Activated CD4-positive, alpha-beta T cell treated with anti-CD3 and anti-CD28 coated beads, Interleukin-2, amount 10 ng/mL, durations not matched to agents 24 days and 14 days (primary cell): Measurements from ENCODE around the gene UBXN6. TPM values are rescaled to one million over a fixed set of nuclear protein-coding genes. Genes with fewer than 3 reads are reported as not detected.

Experiments
- DNase-seq: peaks from one replicate; pipeline ENCODE4 v3.0.0; 2022
- H3K27ac Mint-ChIP-seq: one replicate; pipeline ENCODE4 v1.8.0; 2022; ENCODE audit warnings: mild to moderate bottlenecking, mixed read lengths
- H3K27me3 Mint-ChIP-seq: one replicate; pipeline ENCODE4 v1.8.0; 2022; ENCODE audit warnings: mixed read lengths
- H3K36me3 Mint-ChIP-seq: one replicate; pipeline ENCODE4 v1.8.0; 2022; ENCODE audit warnings: low read depth, mild to moderate bottlenecking, mixed read lengths
- H3K4me1 Mint-ChIP-seq: one replicate; pipeline ENCODE4 v1.8.0; 2021; ENCODE audit warnings: mixed read lengths
- H3K4me3 Mint-ChIP-seq: one replicate; pipeline ENCODE4 v1.8.0; 2022; ENCODE audit warnings: mild to moderate bottlenecking, moderate library complexity, mixed read lengths
- H3K9me3 Mint-ChIP-seq: one replicate; pipeline ENCODE4 v1.8.0; 2021; ENCODE audit warnings: mixed read lengths
- intact Hi-C: fragments of 100-400 bp; cut with micrococcal nuclease; formaldehyde crosslinking; loops from one replicate; pipeline ENCODE4 v1.15.1; 2023
- total RNA-seq: library from RNA; stranded (reverse); gene quantifications from 2 replicates; pipeline ENCODE4 v1.2.3, GENCODE V29; 2022

Gene UBXN6
- total RNA-seq, result 41.2 and 47.2 TPM in 2 replicates

DNA sequence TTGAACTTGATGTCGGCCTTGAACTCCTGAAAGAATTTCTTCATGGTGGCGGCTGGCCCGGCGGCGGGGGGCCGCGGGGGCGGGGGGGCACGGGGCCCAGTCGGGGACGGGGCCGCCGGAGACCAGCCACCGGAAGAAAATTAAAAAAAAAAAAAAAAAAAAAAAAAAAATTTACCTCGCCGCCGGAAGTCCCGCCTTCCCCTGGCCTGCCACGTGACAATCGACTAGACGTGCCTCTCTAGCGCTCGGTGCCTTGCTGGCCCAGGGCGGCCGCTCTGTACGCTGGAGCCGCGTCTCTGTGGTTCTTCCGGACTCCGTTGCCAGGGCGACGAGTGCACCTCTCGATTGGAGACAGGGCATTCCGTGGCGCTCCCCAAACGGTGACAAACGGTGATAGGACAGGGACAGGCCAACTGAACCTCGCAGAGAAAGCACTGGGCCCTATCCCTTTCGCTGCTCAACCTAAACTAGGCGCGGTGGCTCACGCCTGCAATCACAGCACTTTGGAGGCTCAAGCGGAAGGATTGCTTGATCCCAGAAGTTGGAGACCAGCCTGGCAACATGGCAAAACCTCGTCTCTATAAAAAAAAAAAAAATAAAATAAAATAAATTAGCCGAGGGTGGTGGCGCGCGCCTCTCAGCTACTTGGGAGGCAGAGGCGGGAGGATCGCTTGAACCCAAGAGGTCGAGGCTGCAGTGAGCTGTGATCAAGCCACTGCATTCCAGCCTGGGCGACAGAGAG is at the start of gene UBXN6:
UBXN6 (minus strand) TSS at position 141 of the 742 bp plus-strand sequence; CDS start at position 44, 97 bp downstream.
- H3K36me3 Mint-ChIP-seq, result peaks cover 2% of the 10 kb centered on the region
- intact Hi-C loops, result loop anchor here (1.0 to 10.0 kb wide), 4 partner anchors 13 to 1023 kb away; partner anchors contain the start of genes CHAF1A and YJU2
- H3K4me3 Mint-ChIP-seq, result peak within 1 kb of the TSS; percentile 96
- H3K27ac Mint-ChIP-seq, result peak within 1 kb of the TSS; percentile 92
- H3K4me1 Mint-ChIP-seq, result peaks cover 16% of the 10 kb centered on the region
- peaks cover 2% of the 10 kb centered on the region for H3K27me3 Mint-ChIP-seq
- peak; percentile 100 for DNase-seq
- no peaks in the 10 kb centered on the region for H3K9me3 Mint-ChIP-seq

DNA sequence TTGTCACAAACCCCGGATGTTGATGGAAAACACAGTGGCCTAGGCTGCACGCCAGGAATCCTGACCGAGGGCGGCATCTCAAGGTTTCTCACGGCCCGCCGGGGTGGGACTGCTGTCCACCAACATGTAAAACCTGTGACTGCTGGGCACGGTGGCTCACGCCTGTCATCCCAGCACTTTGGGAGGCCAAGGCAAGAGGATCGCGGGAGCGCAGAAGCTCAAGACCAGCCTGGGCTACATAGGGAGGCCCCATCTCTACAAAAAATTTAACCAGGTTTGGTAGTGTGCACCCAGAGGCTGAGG is 49.5 kb upstream of the UBXN6 start:
- H3K4me3 Mint-ChIP-seq, result no peak overlapping the region
- H3K36me3 Mint-ChIP-seq, result peaks cover 8% of the 10 kb centered on the region
- H3K27me3 Mint-ChIP-seq, result no peaks in the 10 kb centered on the region
- H3K4me1 Mint-ChIP-seq, result peaks cover 8% of the 10 kb centered on the region
- H3K27ac Mint-ChIP-seq, result no peak overlapping the region
- H3K9me3 Mint-ChIP-seq, result no peaks in the 10 kb centered on the region
- DNase-seq, result no peak
- intact Hi-C loops, result no loop called here

DNA sequence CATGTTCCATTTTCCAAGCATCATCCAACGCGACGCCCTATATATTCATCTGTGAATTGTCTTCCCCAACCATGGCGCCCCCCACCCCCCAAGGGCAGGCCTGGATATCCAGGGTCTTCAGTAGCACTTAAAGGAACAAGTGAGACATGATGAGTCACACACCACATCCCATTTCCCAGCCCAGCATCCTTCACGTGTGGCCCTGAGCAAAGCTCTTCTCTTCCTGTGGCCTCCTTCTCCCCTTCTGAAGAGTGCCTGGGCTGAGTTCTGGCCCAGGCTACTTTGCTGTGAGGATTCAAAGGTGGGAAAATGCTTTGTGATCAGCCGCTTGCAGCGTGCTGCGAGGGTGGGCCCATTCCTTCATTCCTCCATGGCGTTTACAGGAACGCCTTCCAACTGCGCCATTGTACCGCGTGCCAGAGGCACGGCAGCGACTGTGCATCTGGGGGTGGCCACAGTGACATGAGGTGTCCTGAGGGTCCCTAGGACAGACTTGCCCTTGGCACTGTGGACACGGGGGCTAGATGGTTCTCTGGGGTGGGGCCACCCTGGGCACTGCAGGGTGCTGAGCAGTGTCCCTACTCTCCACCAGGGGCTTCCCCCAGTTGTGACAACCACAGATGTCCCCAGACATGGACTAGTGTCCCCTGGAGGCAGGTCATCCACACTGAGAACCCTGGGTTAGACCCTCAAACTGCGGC is 49.0 kb upstream of the UBXN6 start:
- no peak overlapping the region for H3K4me3 Mint-ChIP-seq
- intact Hi-C loops, result no loop called here
- no peak for DNase-seq
- H3K36me3 Mint-ChIP-seq, result peaks cover 9% of the 10 kb centered on the region
- H3K27ac Mint-ChIP-seq, result peak overlapping the region; percentile 43
- H3K4me1 Mint-ChIP-seq, result peaks cover 8% of the 10 kb centered on the region
- no peaks in the 10 kb centered on the region for H3K27me3 Mint-ChIP-seq
- H3K9me3 Mint-ChIP-seq, result no peaks in the 10 kb centered on the region

- no peaks in the 10 kb centered on the region for H3K27me3 Mint-ChIP-seq
- no peak for DNase-seq
- peaks cover 8% of the 10 kb centered on the region for H3K4me1 Mint-ChIP-seq
- intact Hi-C loops, result no loop called here
- peaks cover 9% of the 10 kb centered on the region for H3K36me3 Mint-ChIP-seq
- peak overlapping the region; percentile 43 for H3K27ac Mint-ChIP-seq
- H3K4me3 Mint-ChIP-seq, result no peak overlapping the region
- H3K9me3 Mint-ChIP-seq, result no peaks in the 10 kb centered on the region
Observed at GRCh38 chr19:4505570-4506448, 48.2 kb upstream of the UBXN6 start.

GRCh38 chr19:4504891-4505569 is 47.4 kb upstream of the UBXN6 start:
- Mint-ChIP-seq H3K4me3 (no peak overlapping the region), H3K27ac (no peak overlapping the region), H3K9me3 (no peaks in the 10 kb centered on the region), H3K36me3 (peaks cover 11% of the 10 kb centered on the region), H3K4me1 (peaks cover 8% of the 10 kb centered on the region), H3K27me3 (no peaks in the 10 kb centered on the region)
- intact Hi-C loops, result no loop called here
- no peak for DNase-seq

GRCh38 chr19:4504297-4504701 is 46.7 kb upstream of the UBXN6 start:
- intact Hi-C loops, result no loop called here
- Mint-ChIP-seq H3K4me1 (peaks cover 8% of the 10 kb centered on the region), H3K27me3 (no peaks in the 10 kb centered on the region), H3K4me3 (no peak overlapping the region), H3K27ac (no peak overlapping the region), H3K36me3 (peaks cover 16% of the 10 kb centered on the region), H3K9me3 (no peaks in the 10 kb centered on the region)
- DNase-seq, result no peak

DNA sequence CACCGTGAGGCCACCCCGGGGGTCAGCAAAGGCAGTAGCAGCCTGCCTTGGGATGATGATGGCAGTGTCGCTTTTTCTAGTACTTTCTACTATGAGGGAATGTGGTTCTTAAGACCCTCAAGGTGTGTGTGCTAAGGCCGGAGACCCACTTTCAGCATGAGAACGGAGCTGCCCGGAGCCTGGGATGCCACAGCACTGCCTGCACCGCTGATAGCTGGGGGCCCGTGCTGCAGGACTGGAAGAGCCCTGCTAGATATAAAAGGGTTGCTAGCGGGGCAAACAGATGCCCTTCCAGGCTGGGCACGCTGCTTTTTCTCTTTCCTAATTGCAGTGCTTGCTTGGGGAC is 46.2 kb upstream of the UBXN6 start:
- no peaks in the 10 kb centered on the region for H3K27me3 Mint-ChIP-seq
- intact Hi-C loops, result no loop called here
- H3K4me3 Mint-ChIP-seq, result no peak overlapping the region
- H3K27ac Mint-ChIP-seq, result no peak overlapping the region
- H3K4me1 Mint-ChIP-seq, result peaks cover 8% of the 10 kb centered on the region
- H3K9me3 Mint-ChIP-seq, result no peaks in the 10 kb centered on the region
- no peak for DNase-seq
- H3K36me3 Mint-ChIP-seq, result peaks cover 17% of the 10 kb centered on the region

- Mint-ChIP-seq H3K27me3 (no peaks in the 10 kb centered on the region), H3K36me3 (peaks cover 18% of the 10 kb centered on the region), H3K4me1 (peaks cover 8% of the 10 kb centered on the region), H3K27ac (no peak overlapping the region), H3K4me3 (no peak overlapping the region), H3K9me3 (no peaks in the 10 kb centered on the region)
- no peak for DNase-seq
- intact Hi-C loops, result no loop called here
Observed at GRCh38 chr19:4503132-4503824, 45.7 kb upstream of the UBXN6 start.

GRCh38 chr19:4502282-4503131 is 44.9 kb upstream of the UBXN6 start:
- no peak overlapping the region for H3K27ac Mint-ChIP-seq
- H3K27me3 Mint-ChIP-seq, result no peaks in the 10 kb centered on the region

GRCh38 chr19:4501691-4502090 is 44.1 kb upstream of the UBXN6 start:
- H3K4me1 Mint-ChIP-seq, result peaks cover 7% of the 10 kb centered on the region
- intact Hi-C loops, result no loop called here
- no peaks in the 10 kb centered on the region for H3K9me3 Mint-ChIP-seq
- no peak overlapping the region for H3K4me3 Mint-ChIP-seq
- H3K27ac Mint-ChIP-seq, result no peak overlapping the region
- H3K27me3 Mint-ChIP-seq, result no peaks in the 10 kb centered on the region
- no peak for DNase-seq
- peaks cover 18% of the 10 kb centered on the region for H3K36me3 Mint-ChIP-seq

More at GRCh38 chr19:4502282-4503131, 44.9 kb upstream of the UBXN6 start:
- Mint-ChIP-seq H3K4me3 (no peak overlapping the region), H3K4me1 (peaks cover 8% of the 10 kb centered on the region), H3K36me3 (peaks cover 18% of the 10 kb centered on the region), H3K9me3 (no peaks in the 10 kb centered on the region)
- no peak for DNase-seq
- intact Hi-C loops, result no loop called here

DNA sequence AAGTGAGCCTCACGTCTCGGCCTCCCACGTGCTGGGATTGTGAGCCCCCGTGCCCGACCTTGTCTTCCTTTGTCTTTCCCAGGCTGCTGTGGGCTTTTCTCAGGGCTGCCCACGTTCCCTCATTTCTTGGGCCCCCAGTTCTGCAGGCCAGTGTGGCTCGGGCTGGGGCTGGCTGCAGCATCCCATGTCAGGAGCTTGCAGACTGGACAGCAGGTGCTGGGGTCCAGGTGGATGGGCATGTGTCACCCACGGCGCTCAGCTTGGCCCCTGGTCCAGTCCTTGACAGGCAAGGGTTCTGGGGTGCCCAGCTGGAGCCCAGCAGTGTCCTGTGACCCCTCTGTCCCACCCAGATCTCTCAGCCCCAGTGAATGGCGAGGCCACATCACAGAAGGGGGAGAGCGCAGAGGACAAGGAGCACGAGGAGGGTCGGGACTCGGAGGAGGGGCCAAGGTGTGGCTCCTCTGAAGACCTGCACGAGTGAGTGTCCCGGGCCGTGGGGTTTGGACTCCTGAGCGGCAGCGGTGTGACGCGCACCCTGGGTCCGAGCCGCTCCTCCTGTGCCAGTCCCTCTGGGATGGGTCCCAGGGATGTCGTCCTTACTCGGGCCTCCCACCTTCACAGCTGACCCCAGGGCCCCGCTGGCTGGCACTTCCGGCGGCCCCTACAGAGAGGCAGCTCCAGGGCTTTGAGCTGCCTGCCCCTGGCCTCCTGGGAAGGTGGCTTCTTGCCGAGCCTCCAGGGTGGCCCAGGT is 43.4 kb upstream of the UBXN6 start:
- Mint-ChIP-seq H3K9me3 (no peaks in the 10 kb centered on the region), H3K27ac (no peak overlapping the region), H3K27me3 (no peaks in the 10 kb centered on the region), H3K36me3 (peaks cover 14% of the 10 kb centered on the region), H3K4me3 (no peak overlapping the region), H3K4me1 (peaks cover under 1% of the 10 kb centered on the region)
- DNase-seq, result no peak
- intact Hi-C loops, result no loop called here

- no peak overlapping the region for H3K27ac Mint-ChIP-seq
- H3K9me3 Mint-ChIP-seq, result no peaks in the 10 kb centered on the region
- H3K4me1 Mint-ChIP-seq, result no peaks in the 10 kb centered on the region
- no peak overlapping the region for H3K4me3 Mint-ChIP-seq
- H3K36me3 Mint-ChIP-seq, result peaks cover 15% of the 10 kb centered on the region
- no peaks in the 10 kb centered on the region for H3K27me3 Mint-ChIP-seq
- DNase-seq, result no peak
- intact Hi-C loops, result no loop called here
Observed at GRCh38 chr19:4499855-4500254, 42.3 kb upstream of the UBXN6 start.
